EH (cell line): Measurements from ENCODE around the gene KARS1.

ENCODE experiments used
- DNase-seq: peaks from one replicate; pipeline ENCODE4 v3.0.0-alpha.2; 2015; ENCODE audit warnings: low read depth

Gene KARS1

GRCh38 chr16:75579281-75579834, 68.1 kb downstream of the KARS1 start:
- no peak for DNase-seq

DNA sequence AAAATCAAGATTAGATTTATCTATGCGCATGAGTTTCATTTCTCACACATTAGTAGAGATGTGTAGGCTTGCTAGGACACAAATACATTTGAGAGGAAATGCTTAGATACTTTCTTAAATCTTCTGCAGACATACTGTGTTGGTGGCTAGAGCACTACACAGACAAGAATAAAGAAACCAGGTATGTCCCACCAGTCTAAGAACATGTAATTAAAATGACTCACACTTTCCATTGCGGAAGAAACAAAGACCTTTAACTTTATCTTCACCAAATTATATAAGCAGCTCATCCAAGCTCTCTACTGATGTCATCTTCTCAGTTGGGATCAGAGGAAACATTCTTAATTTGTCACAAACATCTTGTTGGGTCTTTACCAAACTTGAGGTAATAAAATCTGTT, 68.7 kb downstream of the KARS1 start:
- DNase-seq, result no peak

DNA sequence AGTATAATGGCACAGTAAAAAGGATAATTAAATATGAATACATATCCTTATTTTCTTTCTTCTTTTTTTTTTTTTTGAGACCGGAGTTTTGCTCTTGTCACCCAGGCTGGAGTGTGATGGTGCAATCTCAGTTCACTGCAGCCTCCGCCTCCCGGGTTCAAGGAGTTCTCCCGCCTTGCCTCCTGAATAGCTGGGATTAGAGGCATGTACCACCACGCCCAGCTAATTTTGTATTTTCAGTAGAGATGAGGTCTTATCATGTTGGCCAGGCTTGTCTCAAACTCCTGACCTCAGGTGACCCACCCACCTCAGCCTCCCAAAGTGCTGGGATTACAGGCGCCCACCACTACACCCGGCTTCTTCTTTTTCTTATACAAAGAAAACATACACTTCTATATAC, 69.3 kb downstream of the KARS1 start:
- DNase-seq, result no peak
